Measurements from ENCODE around the gene FGD5. TPM values are rescaled to one million over a fixed set of nuclear protein-coding genes. Genes with fewer than 3 reads are reported as not detected.

The FGD5 gene
- total RNA-seq, 1 experiment from 2014 or later = not detected

DNA sequence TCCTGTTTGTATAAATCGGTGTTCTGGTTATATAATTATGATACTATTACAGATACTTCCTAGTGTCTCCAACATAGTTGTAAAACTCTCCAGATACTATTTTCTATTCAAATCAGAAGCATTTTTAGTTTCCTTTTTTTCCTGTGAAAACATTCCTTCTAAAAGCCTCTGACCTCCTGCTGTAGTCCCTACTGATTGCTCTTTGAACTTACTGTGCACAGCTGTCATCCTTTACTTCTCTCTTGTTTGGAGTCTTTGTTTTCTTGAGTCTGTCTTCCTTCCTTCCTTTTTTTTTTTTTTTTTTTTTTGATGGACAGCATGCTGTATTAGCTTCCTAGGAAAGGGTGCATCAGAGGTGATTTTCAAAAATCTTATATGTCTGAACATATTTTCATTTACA lies 157.6 kb downstream of the FGD5 start:
- in situ Hi-C loops (cut with HindIII; ENCODE audit: low pct_unique_long_range_greater_than_20kb, low sequenced_read_pairs) = no loop called here
- no peak for DNase-seq (ENCODE audit: low read depth)

DNA sequence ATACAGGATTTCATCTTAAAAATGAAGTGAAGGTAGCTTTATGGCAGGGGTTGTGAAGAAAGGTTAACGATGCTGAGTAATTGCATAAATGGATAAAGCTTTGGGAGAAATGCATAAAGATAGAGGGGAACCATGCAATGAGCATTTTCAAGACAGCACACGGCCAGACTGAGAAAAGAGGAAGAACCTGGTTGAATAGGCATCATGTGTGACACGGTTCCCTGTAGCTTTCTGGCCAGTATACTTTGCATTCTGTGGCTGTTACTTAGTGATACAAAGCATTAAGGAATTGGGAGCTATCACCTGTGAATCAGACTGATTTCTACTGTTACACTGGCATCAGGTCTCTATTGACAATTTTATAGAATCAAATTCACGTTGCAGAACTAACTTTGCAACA lies 161.9 kb downstream of the FGD5 start:
- DNase-seq (ENCODE audit: low read depth) = no peak
- in situ Hi-C loops (cut with HindIII; ENCODE audit: low pct_unique_long_range_greater_than_20kb, low sequenced_read_pairs) = no loop called here

Other genes with a start within 250 kb of the FGD5 start
- 7.1 and 23.3 TPM in 2 replicates for gene CCDC174, start 167.2 kb upstream of the FGD5 start, total RNA-seq (2014; rRNA removed; shearing (Covaris generic); ENCODE audit: low replicate concordance)
- gene C3orf20, start 143.8 kb upstream of the FGD5 start, total RNA-seq (2014; rRNA removed; shearing (Covaris generic); ENCODE audit: low replicate concordance) = not detected in 2 replicates
- gene NR2C2, start 128.6 kb downstream of the FGD5 start, total RNA-seq (2014; rRNA removed; shearing (Covaris generic); ENCODE audit: low replicate concordance) = 3.1 TPM in 2 replicates
- gene MRPS25, start 246.4 kb downstream of the FGD5 start, total RNA-seq (2014; rRNA removed; shearing (Covaris generic); ENCODE audit: low replicate concordance) = 14.2 and 17.9 TPM in 2 replicates